Urinary bladder (tissue), 4 donors: ENCODE measurements around the gene MCC. TPM values are rescaled to one million over a fixed set of nuclear protein-coding genes. Genes with fewer than 3 reads are reported as not detected.

ENCODE experiments used
- DNase-seq: peaks from one replicate; pipeline ENCODE4 v3.0.0-alpha.2; 2015; ENCODE audit errors: extremely low spot score
- H3K27ac ChIP-seq: one replicate; pipeline ENCODE4 v1.5.1; 2013; ENCODE audit warnings: low read depth, mild to moderate bottlenecking, moderate library complexity
- H3K36me3 ChIP-seq: one replicate; pipeline ENCODE4 v1.6.1; 2013; ENCODE audit warnings: mild to moderate bottlenecking, moderate library complexity; ENCODE audit not compliant: insufficient read depth
- H3K4me1 ChIP-seq: one replicate; pipeline ENCODE4 v1.6.1; 2013; ENCODE audit warnings: mild to moderate bottlenecking, moderate library complexity; ENCODE audit not compliant: insufficient read depth
- H3K4me3 ChIP-seq: one replicate; pipeline ENCODE4 v1.5.1; 2013; ENCODE audit warnings: low read depth, low read length
- WGBS: extraction: QIAGEN DNeasy Blood & Tissue Kit; methylation state at CpG from one replicate; pipeline ENCODE4 v1.1.7; 2013; 5-methylcytosine and 5-hydroxymethylcytosine counted together
- polyA plus RNA-seq: library from polyadenylated mRNA; stranded (reverse); fragments of 200-250 nt; gene quantifications from one replicate; pipeline ENCODE4 v1.2.3, GENCODE V29; 2013
- total RNA-seq: library from RNA; depleted of rRNA; stranded (reverse); fragments of >200 nt; gene quantifications from one replicate; pipeline ENCODE4 v1.2.3, GENCODE V29; 2014
- donor health status: healthy with polysubstance abuse.
- donor health status: healthy.

The MCC gene
- total and polyA plus RNA-seq, 2 donors, result 17.2 to 60.7 TPM

DNA sequence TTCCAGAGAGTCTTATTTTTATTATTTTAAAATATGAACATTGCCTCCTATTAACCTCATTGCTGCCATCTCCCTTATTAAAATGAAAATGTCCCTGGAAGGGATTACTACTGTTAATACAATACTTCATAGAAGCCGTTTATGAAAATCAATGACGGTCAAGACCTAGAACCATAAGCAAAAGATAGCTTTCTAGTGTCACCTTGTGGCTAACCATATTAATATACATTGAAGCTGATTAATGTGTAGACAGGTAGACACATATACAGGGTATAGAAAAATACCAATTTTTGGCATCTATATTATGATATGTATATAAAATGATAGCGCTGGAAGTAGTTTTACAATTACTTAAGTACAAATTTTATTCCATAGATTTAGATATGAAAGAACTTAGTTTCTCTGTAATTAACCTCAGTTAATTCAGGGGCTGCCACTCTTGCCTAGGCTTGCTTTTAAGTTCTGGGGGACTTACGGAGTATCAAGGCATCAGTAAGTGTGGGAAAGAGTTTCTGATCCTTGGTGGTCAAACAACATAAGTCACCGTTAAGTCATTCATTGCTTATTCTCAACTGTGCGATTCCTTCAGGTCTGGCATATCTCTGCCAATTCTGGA lies 22.7 kb upstream of the MCC start:
- H3K4me3 ChIP-seq, result no peak overlapping the region
- no peaks in the 10 kb centered on the region for H3K4me1 ChIP-seq
- no peak overlapping the region for H3K27ac ChIP-seq
- DNase-seq, result no peak
- H3K36me3 ChIP-seq, result no peaks in the 10 kb centered on the region
- WGBS, result 53% methylated on average over 6 of the region's 6 CpGs

DNA sequence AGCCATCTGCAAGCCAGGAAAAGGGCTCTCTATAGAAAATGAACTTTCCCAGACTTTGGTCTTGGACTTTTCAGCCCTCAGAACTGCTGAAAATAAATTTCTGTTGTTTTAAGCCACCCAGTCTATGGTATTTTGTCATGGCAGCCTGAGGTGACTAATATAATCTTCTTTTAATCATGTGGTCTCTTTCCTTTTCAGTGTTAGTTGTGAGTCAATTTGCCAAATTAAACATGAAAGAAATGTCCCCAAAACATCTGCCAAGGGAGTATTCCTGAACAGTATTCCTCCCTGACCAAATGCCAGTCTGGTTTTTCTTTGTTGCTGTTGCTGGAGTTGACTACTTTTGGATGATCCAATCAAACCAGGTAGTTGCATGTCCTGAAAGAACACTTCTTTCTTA lies 20.5 kb upstream of the MCC start:
- no peak for DNase-seq
- Histone ChIP-seq H3K36me3 (no peaks in the 10 kb centered on the region), H3K27ac (no peak overlapping the region), H3K4me3 (no peak overlapping the region), H3K4me1 (no peaks in the 10 kb centered on the region)

DNA sequence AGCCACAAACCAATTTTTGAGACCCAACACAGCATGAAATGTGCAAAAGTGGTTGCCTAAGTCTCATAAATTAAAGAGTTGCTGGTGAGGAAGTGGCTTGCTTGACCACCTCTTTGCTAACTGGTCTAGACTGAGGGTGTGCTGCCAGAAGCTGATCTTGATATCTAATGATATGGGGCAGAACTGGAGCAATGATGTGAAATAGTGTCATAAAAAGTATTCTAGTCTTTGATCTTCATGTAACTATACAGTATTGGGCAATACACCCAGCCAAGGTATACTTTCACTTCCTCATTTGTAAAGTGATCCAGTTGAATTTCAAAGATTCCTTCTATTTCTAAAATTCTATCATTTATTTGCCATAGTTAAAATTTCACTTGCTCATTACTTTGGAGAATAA lies 19.3 kb upstream of the MCC start:
- no peaks in the 10 kb centered on the region for H3K36me3 ChIP-seq
- no peaks in the 10 kb centered on the region for H3K4me1 ChIP-seq
- no peak overlapping the region for H3K27ac ChIP-seq
- DNase-seq, result no peak
- H3K4me3 ChIP-seq, result no peak overlapping the region

DNA sequence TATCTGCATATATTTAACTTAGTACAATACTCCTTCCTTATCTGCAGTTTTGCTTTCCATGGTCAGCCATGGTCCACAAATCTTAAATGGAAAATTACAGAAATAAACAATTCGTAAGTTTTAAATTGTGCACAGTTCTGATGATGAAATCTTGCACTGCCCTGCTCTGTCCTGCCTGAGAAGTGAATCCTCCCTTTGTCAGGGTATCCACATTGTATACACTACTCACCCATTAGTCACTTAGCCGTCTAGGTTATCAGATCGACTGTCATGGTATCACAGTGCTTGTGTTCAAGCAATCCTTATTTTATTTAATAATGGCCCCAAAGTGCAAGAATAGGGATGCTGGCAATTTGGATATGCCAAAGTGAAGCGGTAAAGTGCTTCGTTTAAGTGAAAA lies 16.9 kb upstream of the MCC start:
- H3K4me3 ChIP-seq, result no peak overlapping the region
- H3K27ac ChIP-seq, result no peak overlapping the region
- WGBS, result 78% methylated on average over 5 of the region's 5 CpGs
- no peaks in the 10 kb centered on the region for H3K4me1 ChIP-seq
- no peak for DNase-seq
- H3K36me3 ChIP-seq, result no peaks in the 10 kb centered on the region

DNA sequence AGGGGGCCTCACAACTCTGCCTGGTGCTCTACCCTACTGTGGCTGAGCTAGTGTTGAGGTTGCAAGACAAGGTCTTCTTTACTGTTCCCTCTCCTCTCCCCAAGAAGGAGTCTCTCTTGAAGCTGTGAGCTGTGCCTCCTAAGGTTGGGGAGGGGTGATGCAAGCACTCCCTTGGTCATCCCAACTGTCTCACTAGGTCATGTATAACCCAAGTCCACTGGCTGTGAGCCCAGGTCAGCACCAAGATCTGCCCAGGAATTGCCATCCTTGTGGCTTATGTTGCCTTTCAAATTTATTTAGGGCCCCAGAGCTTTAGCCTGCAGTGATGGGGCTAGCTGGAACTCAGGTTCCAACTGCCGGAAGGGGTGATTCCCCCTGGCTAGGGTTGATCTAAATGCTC lies 14.9 kb upstream of the MCC start:
- WGBS, result 96% methylated on average over 1 of the region's 1 CpG
- DNase-seq, result no peak
- Histone ChIP-seq H3K4me1 (no peaks in the 10 kb centered on the region), H3K36me3 (no peaks in the 10 kb centered on the region), H3K27ac (no peak overlapping the region), H3K4me3 (no peak overlapping the region)

DNA sequence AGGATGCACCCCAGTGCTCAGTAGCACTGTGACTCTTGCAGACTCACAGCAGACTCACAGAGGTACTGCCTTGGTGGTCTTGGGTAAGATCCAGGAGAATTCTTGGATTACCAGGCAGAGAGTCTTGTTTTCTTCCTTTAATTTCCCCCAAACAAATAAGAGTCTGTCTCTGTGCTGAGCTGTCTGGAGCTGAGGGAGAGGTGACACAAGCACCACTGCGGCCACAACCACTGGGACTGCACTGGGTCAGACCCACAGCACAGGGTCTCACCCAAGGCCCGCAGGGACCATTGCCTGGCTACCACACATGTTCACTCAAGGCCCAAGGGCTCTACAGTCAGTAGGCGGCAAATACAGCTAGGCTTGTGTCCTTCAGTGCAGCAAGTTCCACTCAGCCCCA lies 13.8 kb upstream of the MCC start:
- H3K4me3 ChIP-seq, result no peak overlapping the region
- no peak overlapping the region for H3K27ac ChIP-seq
- no peaks in the 10 kb centered on the region for H3K36me3 ChIP-seq
- H3K4me1 ChIP-seq, result no peaks in the 10 kb centered on the region
- no peak for DNase-seq
- WGBS, result 97% methylated on average over 3 of the region's 3 CpGs

DNA sequence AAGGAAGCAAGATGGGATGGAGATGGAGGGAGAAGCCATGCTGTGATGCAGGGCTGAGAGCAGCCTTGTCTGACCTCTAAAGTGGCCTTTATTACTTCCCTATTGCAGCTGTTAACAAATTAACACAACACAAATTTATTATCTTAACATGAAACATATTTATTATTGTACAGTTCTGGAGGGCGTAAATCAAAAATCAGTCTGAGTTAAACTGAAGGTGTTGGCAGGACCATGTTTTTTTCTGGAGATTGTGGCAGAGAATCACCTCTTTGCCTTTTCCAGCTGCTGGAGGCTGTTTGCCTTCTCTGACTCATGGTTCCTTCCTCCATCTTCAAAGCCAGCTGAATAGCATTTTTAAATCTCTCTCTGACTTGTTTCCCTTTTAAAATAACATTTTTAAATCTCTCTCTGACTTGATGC lies 7.2 kb upstream of the MCC start:
- H3K4me3 ChIP-seq, result no peak overlapping the region
- no peaks in the 10 kb centered on the region for H3K36me3 ChIP-seq
- 61% methylated on average over 1 of the region's 1 CpG for WGBS
- no peak for DNase-seq
- no peak overlapping the region for H3K27ac ChIP-seq
- no peaks in the 10 kb centered on the region for H3K4me1 ChIP-seq

DNA sequence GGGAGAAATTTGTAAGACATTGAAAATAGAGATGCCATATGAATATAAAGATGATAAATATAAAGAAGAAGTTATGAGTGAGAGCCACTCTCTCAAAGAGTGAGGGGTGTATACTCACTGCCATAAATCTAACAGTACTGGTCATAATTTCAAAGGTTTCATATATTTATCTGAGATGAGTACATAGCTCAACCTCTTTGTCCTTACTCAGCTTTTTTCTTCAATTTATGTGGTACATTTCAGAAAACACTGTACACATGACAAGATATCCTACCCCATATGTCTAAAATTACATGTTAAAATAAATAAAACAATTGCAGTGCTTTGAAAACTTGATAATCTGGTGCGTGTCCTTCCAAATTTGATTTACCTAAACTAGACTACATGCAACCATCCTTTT lies 5.2 kb upstream of the MCC start:
- Histone ChIP-seq H3K4me3 (no peak overlapping the region), H3K36me3 (no peaks in the 10 kb centered on the region), H3K27ac (no peak overlapping the region), H3K4me1 (no peaks in the 10 kb centered on the region)
- 88% methylated on average over 1 of the region's 1 CpG for WGBS
- no peak for DNase-seq

DNA sequence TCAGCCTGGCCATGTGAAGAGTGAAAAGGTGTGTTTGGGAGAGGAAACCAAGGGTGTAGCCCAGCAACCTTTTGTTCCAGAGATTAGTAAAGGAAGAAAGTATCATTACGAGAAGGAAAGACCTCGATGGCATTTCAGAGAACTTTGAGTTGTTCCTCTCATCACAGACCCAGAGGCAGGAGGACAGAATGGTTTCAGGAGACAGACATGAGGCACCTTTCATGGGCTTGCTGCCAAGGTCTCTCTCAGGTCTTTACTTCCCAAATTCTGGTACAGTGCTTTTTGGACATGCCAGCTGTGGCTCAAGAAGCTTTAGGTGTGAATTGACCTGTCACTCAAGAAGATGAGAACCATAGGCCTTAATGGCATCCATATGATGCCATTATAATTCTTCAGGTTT lies 2.8 kb upstream of the MCC start:
- H3K36me3 ChIP-seq, result no peaks in the 10 kb centered on the region
- 93% methylated on average over 2 of the region's 2 CpGs for WGBS

DNA sequence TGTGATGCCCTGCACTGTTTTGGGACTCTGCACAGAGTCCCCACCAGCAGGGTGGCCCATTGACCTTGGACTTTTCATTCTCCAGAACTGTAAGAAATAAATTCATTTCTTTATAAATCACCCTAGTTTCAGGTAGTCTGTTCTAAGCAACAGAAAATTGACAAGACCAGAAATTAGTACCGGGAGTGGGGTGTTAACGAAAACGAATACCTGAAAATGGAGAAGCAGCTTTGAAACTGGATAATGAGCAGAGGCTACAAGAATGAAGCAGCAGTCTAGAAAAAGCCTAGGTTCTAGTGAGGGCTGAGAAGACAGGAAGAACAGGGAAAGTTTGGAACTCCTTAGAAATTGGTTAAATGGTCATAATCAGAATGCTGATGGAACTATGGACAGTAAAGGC lies 2.1 kb upstream of the MCC start:
- over 99% methylated on average over 3 of the region's 3 CpGs for WGBS
- Histone ChIP-seq H3K4me1 (no peaks in the 10 kb centered on the region), H3K27ac (no peak overlapping the region), H3K36me3 (no peaks in the 10 kb centered on the region), H3K4me3 (no peak overlapping the region)
- no peak for DNase-seq

More for the DNA sequence above, 2.8 kb upstream of the MCC start:
- H3K4me3 ChIP-seq, result no peak overlapping the region
- no peak overlapping the region for H3K27ac ChIP-seq
- DNase-seq, result no peak
- H3K4me1 ChIP-seq, result no peaks in the 10 kb centered on the region

DNA sequence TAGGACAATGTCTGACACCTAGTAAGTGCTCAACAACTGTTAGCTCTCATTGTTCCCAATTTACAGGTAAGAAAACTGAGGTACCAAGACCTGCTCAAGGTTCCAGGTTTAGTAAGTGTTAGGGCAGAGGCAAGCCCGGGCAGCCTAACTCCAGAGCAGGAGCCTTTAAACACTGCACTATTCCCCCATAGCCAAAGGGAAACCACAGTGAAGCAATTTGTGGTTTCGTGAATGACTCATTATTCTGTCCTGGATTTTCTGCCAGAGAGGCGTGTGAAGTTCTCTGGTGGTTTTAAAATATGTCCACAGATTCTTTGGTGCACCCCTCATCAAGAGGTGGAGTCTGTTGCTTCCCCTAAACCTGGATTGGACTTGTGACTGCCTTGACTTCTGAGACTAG lies 1.0 kb upstream of the MCC start:
- H3K27ac ChIP-seq, result no peak overlapping the region
- no peaks in the 10 kb centered on the region for H3K4me1 ChIP-seq
- WGBS, result 31% methylated on average over 3 of the region's 3 CpGs
- H3K36me3 ChIP-seq, result no peaks in the 10 kb centered on the region
- DNase-seq, result no peak
- no peak overlapping the region for H3K4me3 ChIP-seq

DNA sequence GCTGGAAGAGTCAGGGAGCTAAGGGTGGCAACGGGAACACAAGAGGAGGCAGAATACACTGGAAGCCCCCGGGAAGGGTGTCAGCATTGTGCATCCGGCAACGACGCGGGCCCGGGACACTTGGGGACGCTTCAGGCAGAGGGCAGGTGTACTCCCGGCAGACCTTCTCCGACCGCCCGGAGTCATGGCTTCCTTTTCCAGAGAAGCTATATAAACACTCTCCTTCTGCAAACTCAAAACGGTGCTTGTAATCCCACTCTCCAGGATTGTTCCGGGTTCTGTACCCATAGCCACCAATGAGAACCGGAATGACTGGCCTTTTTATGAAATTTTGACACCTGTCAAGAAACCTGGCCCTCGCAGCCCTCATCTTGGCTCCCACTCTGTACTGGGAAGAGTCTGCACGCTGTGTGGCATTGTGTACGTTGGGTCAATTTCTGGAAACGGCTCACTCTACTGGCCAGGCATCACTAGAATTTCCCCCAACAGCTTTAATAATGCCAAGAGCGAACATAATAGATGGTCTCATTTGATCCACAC lies 462 bp upstream of the MCC start:
- no peaks in the 10 kb centered on the region for H3K36me3 ChIP-seq
- no peaks in the 10 kb centered on the region for H3K4me1 ChIP-seq
- peak overlapping the region; percentile 28 for H3K27ac ChIP-seq
- peak overlapping the region; percentile 66 for H3K4me3 ChIP-seq
- 12% methylated on average over 20 of the region's 20 CpGs for WGBS
- no peak for DNase-seq

DNA sequence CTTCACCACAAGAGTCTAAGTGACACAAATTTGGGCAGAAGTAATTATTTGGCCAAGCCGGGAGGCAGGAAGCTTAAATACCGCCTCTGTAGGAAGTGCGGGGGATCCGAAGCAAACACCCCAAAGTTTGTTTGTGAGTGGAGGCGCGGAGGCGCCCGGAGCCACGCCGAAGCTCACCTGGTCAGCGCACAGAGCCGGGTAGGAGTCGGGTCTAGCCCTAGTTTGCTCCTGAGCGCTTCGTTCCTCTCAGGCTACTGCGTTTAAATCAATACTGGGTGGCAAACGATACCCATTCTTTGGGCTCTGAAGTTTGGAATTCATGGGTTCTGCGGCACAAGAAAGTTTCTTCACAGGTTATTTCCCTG lies 855 bp downstream of the MCC start:
- Histone ChIP-seq H3K27ac (no peak overlapping the region), H3K4me3 (peak overlapping the region; percentile 66), H3K36me3 (no peaks in the 10 kb centered on the region), H3K4me1 (no peaks in the 10 kb centered on the region)
- DNase-seq, result no peak
- 1% methylated on average over 18 of the region's 18 CpGs for WGBS

DNA sequence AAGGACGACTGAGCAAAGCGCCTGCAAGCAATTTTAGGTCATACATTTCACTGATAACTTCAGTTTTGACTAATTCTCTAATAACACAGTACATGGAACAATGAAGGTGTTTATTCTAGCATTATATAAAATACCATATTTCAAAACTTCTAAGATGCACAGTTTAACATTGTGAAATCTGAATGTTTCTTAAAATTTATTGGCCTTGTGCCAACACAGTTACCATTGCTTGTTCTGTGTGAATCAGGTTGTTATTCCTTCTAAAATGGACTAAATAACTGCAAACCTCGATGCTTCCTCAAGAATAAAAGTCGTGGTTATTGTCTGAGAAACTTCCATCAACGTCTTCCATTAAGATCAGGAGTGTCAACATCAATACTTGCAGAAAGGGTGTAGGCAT lies 8.0 kb downstream of the MCC start:
- no peak for DNase-seq
- H3K4me1 ChIP-seq, result no peaks in the 10 kb centered on the region
- WGBS, result 78% methylated on average over 5 of the region's 5 CpGs
- H3K27ac ChIP-seq, result no peak overlapping the region
- no peaks in the 10 kb centered on the region for H3K36me3 ChIP-seq
- no peak overlapping the region for H3K4me3 ChIP-seq

DNA sequence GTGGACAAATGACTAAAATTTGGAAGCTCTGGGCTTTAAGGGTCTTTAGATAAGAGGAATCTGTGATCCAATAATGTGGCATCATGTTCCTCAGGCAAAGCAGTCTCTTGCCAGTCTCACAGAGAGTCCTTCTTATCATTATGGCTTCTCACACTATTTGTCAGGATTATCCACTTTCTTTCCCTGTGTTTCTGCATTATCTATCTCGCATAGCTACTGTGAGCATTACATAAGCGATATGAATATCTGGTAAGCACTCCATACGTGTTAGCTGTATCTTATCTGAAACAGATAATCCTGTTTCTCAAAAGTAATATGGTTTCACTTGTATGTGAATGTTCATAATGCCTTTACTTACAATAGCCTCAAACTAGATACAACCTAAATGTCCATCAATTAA lies 9.6 kb downstream of the MCC start:
- Histone ChIP-seq H3K36me3 (no peaks in the 10 kb centered on the region), H3K4me1 (no peaks in the 10 kb centered on the region), H3K4me3 (no peak overlapping the region), H3K27ac (no peak overlapping the region)
- no peak for DNase-seq
- 79% methylated on average over 3 of the region's 3 CpGs for WGBS
